ENCODE data around the gene NDUFAF8.

DNA sequence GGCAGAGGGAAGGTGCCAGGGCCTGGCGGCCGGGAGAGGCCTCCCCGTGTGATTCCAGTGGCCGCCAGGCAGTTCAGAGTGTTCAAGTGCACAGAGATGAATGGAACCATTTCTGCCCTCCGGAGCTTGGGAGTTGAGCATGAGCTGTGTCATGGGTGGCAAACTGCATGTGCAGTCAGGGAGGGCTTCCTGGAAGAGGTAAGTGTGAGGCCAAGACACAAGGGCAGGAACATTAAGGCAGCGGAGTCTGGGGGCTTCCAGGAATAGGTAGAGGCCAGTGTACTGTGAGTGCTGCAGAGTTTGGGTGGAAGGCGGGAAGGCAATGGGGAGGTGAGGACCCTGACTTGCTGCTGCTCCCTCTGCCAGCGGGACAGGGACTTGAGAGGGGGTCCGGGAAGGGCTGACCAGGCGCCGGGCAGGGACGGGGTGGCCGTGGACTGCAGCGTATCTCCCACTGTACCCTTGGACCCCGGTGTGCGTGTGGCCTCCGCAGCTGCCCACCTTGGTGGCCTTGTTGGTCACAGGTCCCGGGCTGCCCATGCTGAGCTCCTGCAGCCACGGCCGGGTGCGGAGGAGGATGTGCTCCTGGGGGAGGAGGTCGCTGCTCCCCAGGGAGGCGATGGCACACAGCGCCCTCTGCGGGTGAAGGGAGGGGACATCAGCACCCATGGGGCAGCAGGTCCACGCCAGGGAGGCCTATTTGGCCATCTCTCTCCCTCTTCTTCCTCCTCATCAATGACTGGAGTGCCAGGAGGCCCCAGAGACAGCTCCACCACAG lies 8.9 kb upstream of the NDUFAF8 start:
- TF ChIP-seq EZH2 (IDR thresholded peaks at IDR 0.05; ENCODE audit: borderline replicate concordance, insufficient read depth, low read length, poor library complexity, severe bottlenecking) = no peak
- TF ChIP-seq, protein P1, sequence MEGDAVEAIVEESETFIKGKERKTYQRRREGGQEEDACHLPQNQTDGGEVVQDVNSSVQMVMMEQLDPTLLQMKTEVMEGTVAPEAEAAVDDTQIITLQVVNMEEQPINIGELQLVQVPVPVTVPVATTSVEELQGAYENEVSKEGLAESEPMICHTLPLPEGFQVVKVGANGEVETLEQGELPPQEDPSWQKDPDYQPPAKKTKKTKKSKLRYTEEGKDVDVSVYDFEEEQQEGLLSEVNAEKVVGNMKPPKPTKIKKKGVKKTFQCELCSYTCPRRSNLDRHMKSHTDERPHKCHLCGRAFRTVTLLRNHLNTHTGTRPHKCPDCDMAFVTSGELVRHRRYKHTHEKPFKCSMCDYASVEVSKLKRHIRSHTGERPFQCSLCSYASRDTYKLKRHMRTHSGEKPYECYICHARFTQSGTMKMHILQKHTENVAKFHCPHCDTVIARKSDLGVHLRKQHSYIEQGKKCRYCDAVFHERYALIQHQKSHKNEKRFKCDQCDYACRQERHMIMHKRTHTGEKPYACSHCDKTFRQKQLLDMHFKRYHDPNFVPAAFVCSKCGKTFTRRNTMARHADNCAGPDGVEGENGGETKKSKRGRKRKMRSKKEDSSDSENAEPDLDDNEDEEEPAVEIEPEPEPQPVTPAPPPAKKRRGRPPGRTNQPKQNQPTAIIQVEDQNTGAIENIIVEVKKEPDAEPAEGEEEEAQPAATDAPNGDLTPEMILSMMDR (IDR thresholded peaks at IDR 0.05; ENCODE audit: poor library complexity, severe bottlenecking) = no peak
- no peak for TF ChIP-seq EP300 (conservative IDR thresholded peaks at IDR 0.05; ENCODE audit: poor library complexity, severe bottlenecking)
- TF ChIP-seq POLR2AphosphoS5 (IDR thresholded peaks at IDR 0.05) = no peak
- TF ChIP-seq, protein P2, sequence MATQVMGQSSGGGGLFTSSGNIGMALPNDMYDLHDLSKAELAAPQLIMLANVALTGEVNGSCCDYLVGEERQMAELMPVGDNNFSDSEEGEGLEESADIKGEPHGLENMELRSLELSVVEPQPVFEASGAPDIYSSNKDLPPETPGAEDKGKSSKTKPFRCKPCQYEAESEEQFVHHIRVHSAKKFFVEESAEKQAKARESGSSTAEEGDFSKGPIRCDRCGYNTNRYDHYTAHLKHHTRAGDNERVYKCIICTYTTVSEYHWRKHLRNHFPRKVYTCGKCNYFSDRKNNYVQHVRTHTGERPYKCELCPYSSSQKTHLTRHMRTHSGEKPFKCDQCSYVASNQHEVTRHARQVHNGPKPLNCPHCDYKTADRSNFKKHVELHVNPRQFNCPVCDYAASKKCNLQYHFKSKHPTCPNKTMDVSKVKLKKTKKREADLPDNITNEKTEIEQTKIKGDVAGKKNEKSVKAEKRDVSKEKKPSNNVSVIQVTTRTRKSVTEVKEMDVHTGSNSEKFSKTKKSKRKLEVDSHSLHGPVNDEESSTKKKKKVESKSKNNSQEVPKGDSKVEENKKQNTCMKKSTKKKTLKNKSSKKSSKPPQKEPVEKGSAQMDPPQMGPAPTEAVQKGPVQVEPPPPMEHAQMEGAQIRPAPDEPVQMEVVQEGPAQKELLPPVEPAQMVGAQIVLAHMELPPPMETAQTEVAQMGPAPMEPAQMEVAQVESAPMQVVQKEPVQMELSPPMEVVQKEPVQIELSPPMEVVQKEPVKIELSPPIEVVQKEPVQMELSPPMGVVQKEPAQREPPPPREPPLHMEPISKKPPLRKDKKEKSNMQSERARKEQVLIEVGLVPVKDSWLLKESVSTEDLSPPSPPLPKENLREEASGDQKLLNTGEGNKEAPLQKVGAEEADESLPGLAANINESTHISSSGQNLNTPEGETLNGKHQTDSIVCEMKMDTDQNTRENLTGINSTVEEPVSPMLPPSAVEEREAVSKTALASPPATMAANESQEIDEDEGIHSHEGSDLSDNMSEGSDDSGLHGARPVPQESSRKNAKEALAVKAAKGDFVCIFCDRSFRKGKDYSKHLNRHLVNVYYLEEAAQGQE (IDR thresholded peaks at IDR 0.05; ENCODE audit: borderline replicate concordance) = no peak
- TF ChIP-seq MXI1 (conservative IDR thresholded peaks at IDR 0.05; ENCODE audit: poor library complexity, severe bottlenecking) = no peak
- TF ChIP-seq RAD21 (conservative IDR thresholded peaks at IDR 0.05) = no peak
- no peak for TF ChIP-seq SMC3 (conservative IDR thresholded peaks at IDR 0.05; ENCODE audit: poor library complexity)

Measured in neural cell (in vitro differentiated cells).